Right atrium auricular region (tissue), 2 donors: ENCODE measurements around the gene IL17RC. TPM values are rescaled to one million over a fixed set of nuclear protein-coding genes. Genes with fewer than 3 reads are reported as not detected.

ENCODE experiments used
- DNase-seq: peaks from one replicate; pipeline ENCODE4 v3.0.0-alpha.2; 2019; ENCODE audit warnings: low spot score
- H3K27ac ChIP-seq, 2 donors: fragments of 200-600 bp; sonication (generic); 1 replicate in 1 of 2; 2 replicates in 1 of 2; pipeline ENCODE4 v1.5.1; 2016 to 2019
- H3K27me3 ChIP-seq, 2 donors: fragments of 200-600 bp; sonication (generic); one replicate each; pipeline versions ENCODE4 v1.5.1 to v1.6.0; 2017 to 2019
- H3K36me3 ChIP-seq: fragments of 200-600 bp; sonication (generic); one replicate; pipeline ENCODE4 v1.5.1; 2016
- H3K4me1 ChIP-seq, 2 donors: fragments of 200-600 bp; sonication (generic); one replicate each; pipeline versions ENCODE4 v1.5.1 to v1.6.0; 2017 to 2019
- H3K4me3 ChIP-seq, 2 donors: fragments of 200-600 bp; sonication (generic); 1 replicate in 1 of 2; 2 replicates in 1 of 2; pipeline ENCODE4 v1.5.1; 2017 to 2019; ENCODE audit warnings: mild to moderate bottlenecking in 1 of 2, moderate library complexity in 1 of 2
- H3K9me3 ChIP-seq, 2 donors: fragments of 200-600 bp; sonication (generic); one replicate each; pipeline ENCODE4 v1.5.1; 2019
- total RNA-seq, 2 donors: library from RNA; depleted of rRNA; stranded (reverse); fragments of >200 nt; gene quantifications; one replicate each; pipeline ENCODE4 v1.1.0, GENCODE V29; 2016
- TF ChIP-seq, protein P1 (sequence below), 2 donors: fragments of 200-600 bp; sonication (generic); IDR thresholded peaks; one replicate each; pipeline ENCODE4 v1.5.1; 2019; ENCODE audit warnings: antibody characterized with exemption in 2 of 2

Gene IL17RC
- total RNA-seq, 2 donors from 2014 or later = 32.5 to 49.1 TPM

- H3K4me1 ChIP-seq = peaks cover 0 to 36% of the 10 kb centered on the region in 2 donors
- TF ChIP-seq, protein P1, sequence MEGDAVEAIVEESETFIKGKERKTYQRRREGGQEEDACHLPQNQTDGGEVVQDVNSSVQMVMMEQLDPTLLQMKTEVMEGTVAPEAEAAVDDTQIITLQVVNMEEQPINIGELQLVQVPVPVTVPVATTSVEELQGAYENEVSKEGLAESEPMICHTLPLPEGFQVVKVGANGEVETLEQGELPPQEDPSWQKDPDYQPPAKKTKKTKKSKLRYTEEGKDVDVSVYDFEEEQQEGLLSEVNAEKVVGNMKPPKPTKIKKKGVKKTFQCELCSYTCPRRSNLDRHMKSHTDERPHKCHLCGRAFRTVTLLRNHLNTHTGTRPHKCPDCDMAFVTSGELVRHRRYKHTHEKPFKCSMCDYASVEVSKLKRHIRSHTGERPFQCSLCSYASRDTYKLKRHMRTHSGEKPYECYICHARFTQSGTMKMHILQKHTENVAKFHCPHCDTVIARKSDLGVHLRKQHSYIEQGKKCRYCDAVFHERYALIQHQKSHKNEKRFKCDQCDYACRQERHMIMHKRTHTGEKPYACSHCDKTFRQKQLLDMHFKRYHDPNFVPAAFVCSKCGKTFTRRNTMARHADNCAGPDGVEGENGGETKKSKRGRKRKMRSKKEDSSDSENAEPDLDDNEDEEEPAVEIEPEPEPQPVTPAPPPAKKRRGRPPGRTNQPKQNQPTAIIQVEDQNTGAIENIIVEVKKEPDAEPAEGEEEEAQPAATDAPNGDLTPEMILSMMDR (IDR thresholded peaks at IDR 0.05) = no peak
These were observed 2.2 kb upstream of the IL17RC start for GRCh38 chr3:9914559-9915253.

DNA sequence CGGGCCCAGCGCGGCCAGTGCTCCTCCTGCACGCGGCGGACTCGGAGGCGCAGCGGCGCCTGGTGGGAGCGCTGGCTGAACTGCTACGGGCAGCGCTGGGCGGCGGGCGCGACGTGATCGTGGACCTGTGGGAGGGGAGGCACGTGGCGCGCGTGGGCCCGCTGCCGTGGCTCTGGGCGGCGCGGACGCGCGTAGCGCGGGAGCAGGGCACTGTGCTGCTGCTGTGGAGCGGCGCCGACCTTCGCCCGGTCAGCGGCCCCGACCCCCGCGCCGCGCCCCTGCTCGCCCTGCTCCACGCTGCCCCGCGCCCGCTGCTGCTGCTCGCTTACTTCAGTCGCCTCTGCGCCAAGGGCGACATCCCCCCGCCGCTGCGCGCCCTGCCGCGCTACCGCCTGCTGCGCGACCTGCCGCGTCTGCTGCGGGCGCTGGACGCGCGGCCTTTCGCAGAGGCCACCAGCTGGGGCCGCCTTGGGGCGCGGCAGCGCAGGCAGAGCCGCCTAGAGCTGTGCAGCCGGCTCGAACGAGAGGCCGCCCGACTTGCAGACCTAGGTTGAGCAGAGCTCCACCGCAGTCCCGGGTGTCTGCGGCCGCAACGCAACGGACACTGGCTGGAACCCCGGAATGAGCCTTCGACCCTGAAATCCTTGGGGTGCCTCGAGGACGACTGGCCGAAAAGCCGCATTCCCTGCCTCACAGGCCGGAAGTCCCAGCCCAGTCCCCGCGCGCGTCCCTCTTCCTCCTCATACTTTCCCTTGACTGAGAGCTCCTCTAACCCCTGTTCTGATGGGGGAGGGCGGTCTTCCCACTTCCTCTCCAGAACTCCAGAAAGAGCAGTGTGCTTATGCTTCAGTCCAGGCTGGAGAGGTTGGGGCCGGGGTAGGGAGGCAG is 1.4 kb upstream of the IL17RC start:
- peaks cover 0 to 36% of the 10 kb centered on the region in 2 donors for H3K4me1 ChIP-seq

More at GRCh38 chr3:9914559-9915253, 2.2 kb upstream of the IL17RC start:
- Histone ChIP-seq H3K27ac (peak overlapping the region; percentile 90 to 92), H3K36me3 (no peaks in the 10 kb centered on the region), H3K9me3 (no peaks in the 10 kb centered on the region), H3K27me3 (no peaks in the 10 kb centered on the region), H3K4me3 (peak overlapping the region; percentile 58 to 69)
- DNase-seq = no peak

DNA sequence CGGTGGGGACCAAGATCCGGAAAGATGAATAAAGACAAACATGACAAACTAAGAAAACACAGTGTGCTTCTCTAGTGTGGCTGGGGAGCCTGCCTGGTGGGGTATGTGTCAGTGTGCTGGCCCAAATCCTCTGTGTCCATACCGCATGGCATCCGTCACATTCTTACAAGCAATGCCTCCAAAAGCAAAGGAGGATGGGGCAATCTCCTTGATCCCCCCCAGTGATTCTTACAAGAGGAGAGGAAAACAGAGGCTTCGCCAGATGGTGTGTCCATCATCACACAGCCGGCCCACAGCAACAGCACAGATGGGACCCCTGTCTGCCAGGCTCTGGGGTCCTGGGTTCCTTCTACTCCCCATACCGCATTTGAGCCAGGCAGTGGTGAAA is 558 bp upstream of the IL17RC start:
- TF ChIP-seq, protein P1 (IDR thresholded peaks at IDR 0.05) = no peak
- Histone ChIP-seq H3K27me3 (no peaks in the 10 kb centered on the region), H3K36me3 (peaks cover 10% of the 10 kb centered on the region), H3K27ac (peak overlapping the region; percentile 90 to 92), H3K4me1 (peaks cover 0 to 36% of the 10 kb centered on the region in 2 donors), H3K4me3 (peak overlapping the region; percentile 54 to 69), H3K9me3 (no peaks in the 10 kb centered on the region)
- no peak for DNase-seq

More for the DNA sequence above, 1.4 kb upstream of the IL17RC start:
- Histone ChIP-seq H3K9me3 (no peaks in the 10 kb centered on the region), H3K27me3 (no peaks in the 10 kb centered on the region), H3K36me3 (peaks cover 1% of the 10 kb centered on the region), H3K27ac (peak overlapping the region; percentile 90 to 92), H3K4me3 (peak overlapping the region; percentile 58 to 69)
- peak; percentile 77 for DNase-seq
- TF ChIP-seq, protein P1 (IDR thresholded peaks at IDR 0.05) = peak in 1 of 2 donors; percentile 63

GRCh38 chr3:9917820-9918219 is 922 bp downstream of the IL17RC start:
- TF ChIP-seq, protein P1 (IDR thresholded peaks at IDR 0.05) = no peak
- Histone ChIP-seq H3K9me3 (no peaks in the 10 kb centered on the region), H3K4me1 (peaks cover 0 to 36% of the 10 kb centered on the region in 2 donors), H3K27me3 (no peaks in the 10 kb centered on the region), H3K36me3 (peaks cover 10% of the 10 kb centered on the region), H3K4me3 (peak overlapping the region; percentile 54 to 69), H3K27ac (peak overlapping the region; percentile 90 to 92)
- DNase-seq = no peak

- no peak overlapping the region for H3K4me3 ChIP-seq
- no peak overlapping the region for H3K27ac ChIP-seq
- H3K36me3 ChIP-seq = peaks cover 14% of the 10 kb centered on the region
- H3K9me3 ChIP-seq = no peaks in the 10 kb centered on the region
- TF ChIP-seq, protein P1 (IDR thresholded peaks at IDR 0.05) = no peak
- H3K4me1 ChIP-seq = peaks cover 0 to 36% of the 10 kb centered on the region in 2 donors
- DNase-seq = no peak
- H3K27me3 ChIP-seq = no peaks in the 10 kb centered on the region
These were observed 1.6 kb downstream of the IL17RC start for GRCh38 chr3:9918261-9919038.
